ENCODE measurements around the gene HOXC10.

GRCh38 chr12:54003625-54004024 lies 18.7 kb downstream of the HOXC10 start:
- TF ChIP-seq EZH2 (IDR thresholded peaks at IDR 0.05; ENCODE audit: borderline replicate concordance) (no peak), CTCF (IDR thresholded peaks at IDR 0.05; ENCODE audit: poor library complexity) (no peak)

Data from hepatocyte (in vitro differentiated cells).